Ovary (tissue), 3 donors: Measurements from ENCODE around the gene MYL12B.

Experiments
- CTCF ChIP-seq, 3 donors: fragments of 450-650 bp in 2 of 3; fragments of 200-600 bp in 1 of 3; IDR thresholded peaks; one replicate each; pipeline versions ENCODE4 v1.5.1 to v1.8.0; 2016 to 2022; ENCODE audit warnings: antibody characterized with exemption in 3 of 3, mild to moderate bottlenecking in 1 of 3
- EP300 ChIP-seq: sonication (generic); formaldehyde crosslinking; IDR thresholded peaks from one replicate; pipeline ENCODE4 v1.6.1; 2017; ENCODE audit warnings: antibody characterized with exemption
- POLR2A ChIP-seq: fragments of 450-650 bp; IDR thresholded peaks from one replicate; pipeline ENCODE4 v1.6.1; 2017; ENCODE audit warnings: antibody characterized with exemption, mild to moderate bottlenecking, moderate library complexity
- donor health status: DM: no; HTN: no; CAD: no.

GRCh38 chr18:3269914-3270299 lies 8.0 kb downstream of the MYL12B start:
- TF ChIP-seq CTCF (IDR thresholded peaks at IDR 0.05) (no peak), POLR2A (no peak), EP300 (no peak)
